ENCODE measurements around the gene KIRREL3.

KIRREL3 gene

GRCh38 chr11:126738295-126739031 lies 262.1 kb downstream of the KIRREL3 start:
- no peak for DNase-seq (ENCODE audit: low read depth)

- no peak for DNase-seq (ENCODE audit: low read depth)
Measured at GRCh38 chr11:126736682-126737572, 263.6 kb downstream of the KIRREL3 start.

- DNase-seq (ENCODE audit: low read depth) = no peak
Measured at GRCh38 chr11:126734752-126735151, 265.8 kb downstream of the KIRREL3 start.

GRCh38 chr11:126733685-126734084 lies 266.9 kb downstream of the KIRREL3 start:
- DNase-seq (ENCODE audit: low read depth) = no peak

GRCh38 chr11:126732981-126733380 lies 267.6 kb downstream of the KIRREL3 start:
- DNase-seq (ENCODE audit: low read depth) = no peak

- DNase-seq (ENCODE audit: low read depth) = no peak
Measured at GRCh38 chr11:126731576-126732142, 268.9 kb downstream of the KIRREL3 start.

GRCh38 chr11:126727381-126727780 lies 273.2 kb downstream of the KIRREL3 start:
- no peak for DNase-seq (ENCODE audit: low read depth)

GRCh38 chr11:126725521-126725920 lies 275.0 kb downstream of the KIRREL3 start:
- no peak for DNase-seq (ENCODE audit: low read depth)

GRCh38 chr11:126725043-126725442 lies 275.5 kb downstream of the KIRREL3 start:
- DNase-seq (ENCODE audit: low read depth) = no peak

GRCh38 chr11:126723665-126724045 lies 276.9 kb downstream of the KIRREL3 start:
- no peak for DNase-seq (ENCODE audit: low read depth)

GRCh38 chr11:126722956-126723664 lies 277.5 kb downstream of the KIRREL3 start:
- DNase-seq (ENCODE audit: low read depth) = no peak

- no peak for DNase-seq (ENCODE audit: low read depth)
Measured at GRCh38 chr11:126722006-126722736, 278.4 kb downstream of the KIRREL3 start.

- no peak for DNase-seq (ENCODE audit: low read depth)
Measured at GRCh38 chr11:126720539-126721235, 279.9 kb downstream of the KIRREL3 start.

- no peak for DNase-seq (ENCODE audit: low read depth)
Measured at GRCh38 chr11:126719740-126720139, 280.8 kb downstream of the KIRREL3 start.

GRCh38 chr11:126718276-126718675 lies 282.3 kb downstream of the KIRREL3 start:
- no peak for DNase-seq (ENCODE audit: low read depth)

GRCh38 chr11:126716456-126717083 lies 284.0 kb downstream of the KIRREL3 start:
- DNase-seq (ENCODE audit: low read depth) = peak; percentile 6

GRCh38 chr11:126713806-126714205 lies 286.8 kb downstream of the KIRREL3 start:
- no peak for DNase-seq (ENCODE audit: low read depth)

GRCh38 chr11:126711977-126712625 lies 288.5 kb downstream of the KIRREL3 start:
- no peak for DNase-seq (ENCODE audit: low read depth)

GRCh38 chr11:126710804-126711399 lies 289.7 kb downstream of the KIRREL3 start:
- DNase-seq (ENCODE audit: low read depth) = no peak
